GM21423 (cell line): ENCODE measurements around the gene AFMID.
"Not testable (repeated sequence)": the region's sequence is repeated elsewhere in the genome, so short reads cannot be mapped to it uniquely, and the experiment has no call there.

ENCODE experiments used
- ATAC-seq: cut with Tn5 transposase; IDR thresholded peaks from one replicate; pipeline ENCODE4 v1.9.1; 2021; ENCODE audit warnings: mild to moderate bottlenecking, moderate library complexity; ENCODE audit not compliant: unreplicated experiment

Gene AFMID

DNA sequence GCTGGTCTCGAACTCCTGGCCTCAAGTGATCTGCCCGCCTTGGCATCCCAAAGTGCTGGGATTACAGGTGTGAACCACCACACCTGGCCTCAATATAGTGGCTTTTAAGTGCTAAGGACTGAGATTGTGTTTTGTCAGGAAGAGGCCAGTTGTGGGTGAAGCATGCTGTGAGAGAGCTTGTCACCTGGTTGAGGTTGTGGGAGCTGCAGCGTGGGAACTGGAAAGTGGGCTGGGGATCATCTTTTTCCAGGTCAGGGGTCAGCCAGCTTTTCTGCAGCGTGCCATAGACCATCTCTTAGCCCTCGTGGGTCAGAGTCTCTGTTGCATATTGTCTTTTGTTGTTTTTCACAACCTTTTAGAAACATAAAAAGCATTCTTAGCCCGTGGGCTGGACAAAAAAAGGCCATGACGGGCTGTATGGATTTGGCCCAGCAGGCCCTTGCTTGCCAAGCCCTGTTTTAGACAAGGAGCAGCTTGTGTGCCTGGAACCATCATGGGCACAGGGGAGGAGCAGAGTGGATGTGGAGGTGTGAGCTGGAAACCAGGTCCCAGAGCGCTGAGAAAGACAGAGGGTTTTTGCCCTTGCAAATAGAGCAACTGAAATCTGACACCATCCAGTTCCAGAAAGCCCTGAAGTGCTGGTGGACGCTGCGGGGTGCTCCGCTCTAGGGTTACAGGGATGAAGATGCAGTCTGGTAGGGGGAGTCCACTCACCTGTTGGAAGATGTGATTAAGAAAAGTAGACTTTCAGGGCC lies 32.4 kb downstream of the AFMID start:
- no peak for ATAC-seq

GRCh38 chr17:78223061-78223460 lies 35.9 kb downstream of the AFMID start:
- no peak for ATAC-seq

DNA sequence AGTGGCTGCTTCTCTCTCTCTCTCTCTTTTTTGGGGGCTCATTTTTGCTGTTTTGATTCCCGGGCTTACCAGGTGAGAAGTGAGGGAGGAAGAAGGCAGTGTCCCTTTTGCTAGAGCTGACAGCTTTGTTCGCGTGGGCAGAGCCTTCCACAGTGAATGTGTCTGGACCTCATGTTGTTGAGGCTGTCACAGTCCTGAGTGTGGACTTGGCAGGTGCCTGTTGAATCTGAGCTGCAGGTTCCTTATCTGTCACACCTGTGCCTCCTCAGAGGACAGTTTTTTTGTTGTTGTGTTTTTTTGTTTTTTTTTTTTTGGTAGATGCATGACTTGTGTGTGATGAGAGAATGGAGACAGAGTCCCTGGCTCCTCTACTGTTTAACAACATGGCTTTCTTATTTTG lies 36.6 kb downstream of the AFMID start:
- ATAC-seq: no peak

GRCh38 chr17:78224231-78225087 lies 37.3 kb downstream of the AFMID start:
- no peak for ATAC-seq

DNA sequence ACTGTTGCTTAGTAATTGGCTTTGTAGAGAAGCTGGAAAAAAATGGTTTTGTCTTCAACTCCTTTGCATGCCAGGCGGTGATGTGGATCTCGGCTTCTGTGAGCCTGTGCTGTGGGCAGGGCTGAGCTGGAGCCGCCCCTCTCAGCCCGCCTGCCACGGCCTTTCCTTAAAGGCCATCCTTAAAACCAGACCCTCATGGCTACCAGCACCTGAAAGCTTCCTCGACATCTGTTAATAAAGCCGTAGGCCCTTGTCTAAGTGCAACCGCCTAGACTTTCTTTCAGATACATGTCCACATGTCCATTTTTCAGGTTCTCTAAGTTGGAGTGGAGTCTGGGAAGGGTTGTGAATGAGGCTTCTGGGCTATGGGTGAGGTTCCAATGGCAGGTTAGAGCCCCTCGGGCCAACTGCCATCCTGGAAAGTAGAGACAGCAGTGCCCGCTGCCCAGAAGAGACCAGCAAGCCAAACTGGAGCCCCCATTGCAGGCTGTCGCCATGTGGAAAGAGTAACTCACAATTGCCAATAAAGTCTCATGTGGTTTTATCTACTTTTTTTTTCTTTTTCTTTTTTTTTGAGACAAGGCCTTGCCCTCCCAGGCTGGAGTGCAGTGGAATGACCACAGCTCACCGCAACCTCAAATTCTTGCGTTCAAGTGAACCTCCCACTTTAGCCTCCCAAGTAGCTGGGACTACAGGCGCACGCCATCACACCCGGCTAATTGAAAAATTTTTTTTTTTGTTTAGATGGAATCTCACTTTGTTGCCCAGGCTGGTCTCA lies 38.1 kb downstream of the AFMID start:
- no peak for ATAC-seq

DNA sequence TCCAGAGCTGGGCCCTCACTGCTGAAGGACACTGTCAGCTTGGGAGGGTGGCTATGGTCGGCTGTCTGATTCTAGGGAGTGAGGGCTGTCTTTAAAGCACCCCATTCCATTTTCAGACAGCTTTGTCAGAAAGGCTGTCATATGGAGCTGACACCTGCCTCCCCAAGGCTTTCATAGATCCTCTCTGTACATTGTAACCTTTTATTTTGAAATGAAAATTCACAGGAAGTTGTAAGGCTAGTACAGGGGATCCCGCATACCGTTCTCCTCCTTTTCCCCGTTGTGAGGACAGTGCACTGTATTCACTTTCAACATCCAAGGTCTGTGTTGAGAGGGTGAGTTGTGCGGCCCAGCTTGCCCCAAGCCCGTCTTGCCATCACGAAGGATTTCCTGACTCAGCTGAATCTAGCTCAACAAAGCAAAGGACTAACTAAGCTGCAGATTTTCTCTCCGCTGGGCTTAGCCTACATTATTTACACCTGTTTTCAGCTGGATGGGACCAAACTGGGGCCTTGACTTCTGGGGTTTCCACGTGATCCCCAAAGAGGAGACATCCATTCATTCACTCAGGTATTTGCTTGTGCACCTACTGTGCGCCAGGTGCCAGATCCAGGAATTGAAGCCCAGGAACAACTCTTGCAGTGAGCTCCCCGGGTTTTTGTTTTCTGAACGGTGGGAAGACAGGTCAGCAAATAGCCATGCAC lies 39.0 kb downstream of the AFMID start:
- no peak for ATAC-seq

- no peak for ATAC-seq
Observed at GRCh38 chr17:78226759-78227454, 39.7 kb downstream of the AFMID start.

DNA sequence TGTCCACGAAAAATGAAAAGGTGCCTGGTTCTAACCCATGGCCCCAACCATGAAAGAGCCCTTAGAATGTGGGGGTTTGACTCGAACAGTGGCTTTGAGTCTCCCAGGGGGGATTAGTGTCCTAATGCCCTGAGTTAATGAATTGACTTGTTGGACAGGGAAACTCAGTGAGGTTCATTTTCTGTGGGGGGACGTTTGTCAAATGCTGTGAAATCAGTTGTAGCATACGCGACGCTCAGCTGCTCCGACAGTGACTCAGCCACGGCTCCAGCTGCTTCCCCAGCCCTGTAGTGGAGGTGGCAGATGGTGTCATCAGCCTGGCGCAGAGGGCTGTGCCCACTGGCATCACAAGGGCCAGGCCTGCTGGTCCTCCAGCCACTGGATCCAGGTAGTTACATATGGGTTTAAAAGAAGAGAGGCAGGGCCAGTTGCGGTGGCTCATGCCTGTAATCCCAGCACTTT lies 40.3 kb downstream of the AFMID start:
- ATAC-seq: no peak

GRCh38 chr17:78228176-78228575 lies 41.0 kb downstream of the AFMID start:
- ATAC-seq: no peak

- no peak for ATAC-seq
Observed at GRCh38 chr17:78230252-78230962, 43.2 kb downstream of the AFMID start.

DNA sequence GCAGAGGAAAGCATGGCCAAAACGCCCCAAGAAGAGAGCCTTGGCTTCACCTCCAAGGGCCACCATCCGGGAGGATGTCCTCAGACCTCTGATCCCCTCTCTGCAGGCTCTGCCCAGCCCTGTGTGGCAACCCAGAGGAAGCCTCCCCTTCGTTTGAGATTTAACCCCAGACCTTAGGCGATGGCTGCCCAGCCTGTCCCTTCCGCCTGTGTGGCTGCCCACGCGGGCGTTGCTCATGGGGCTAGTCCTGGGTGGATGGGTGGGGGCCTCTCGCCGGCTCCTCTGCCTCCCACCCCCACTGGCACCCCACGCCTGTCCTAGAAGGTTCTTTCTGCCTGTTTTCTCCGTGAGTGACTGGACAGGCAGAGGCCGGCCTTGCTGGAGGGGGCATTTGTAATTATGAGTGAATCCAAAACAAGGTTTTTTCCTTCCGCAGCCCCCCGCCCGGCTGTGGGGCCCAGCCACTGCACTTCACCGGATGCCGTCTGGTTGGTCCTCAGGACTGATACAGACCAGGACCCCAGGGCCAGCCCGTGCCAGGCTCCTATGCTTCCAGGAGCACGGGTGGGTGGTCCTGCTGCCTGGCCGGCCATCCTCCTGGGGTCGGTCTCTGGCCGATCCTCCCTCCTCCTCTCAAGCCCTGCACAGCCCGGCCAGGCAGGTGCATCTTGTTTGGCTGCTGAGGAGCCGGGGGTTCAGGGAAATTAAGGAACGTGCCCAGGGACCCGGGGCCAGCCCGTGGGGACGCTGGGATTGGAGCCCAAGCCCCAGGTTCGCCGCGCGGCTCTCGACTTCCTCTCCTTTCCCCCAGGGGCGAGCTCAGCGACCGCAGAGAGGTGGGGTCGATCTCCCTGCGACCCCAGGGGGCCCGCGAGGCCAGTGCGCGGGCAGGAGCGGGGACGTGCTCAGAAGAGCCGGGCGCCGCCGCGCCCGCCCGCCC lies 44.1 kb downstream of the AFMID start, which contains the start of gene TMEM235:
TMEM235 (plus strand) TSS at position 636 of the 940 bp plus-strand sequence. CDS start 393 bp downstream, outside the sequence.
- ATAC-seq: no peak

DNA sequence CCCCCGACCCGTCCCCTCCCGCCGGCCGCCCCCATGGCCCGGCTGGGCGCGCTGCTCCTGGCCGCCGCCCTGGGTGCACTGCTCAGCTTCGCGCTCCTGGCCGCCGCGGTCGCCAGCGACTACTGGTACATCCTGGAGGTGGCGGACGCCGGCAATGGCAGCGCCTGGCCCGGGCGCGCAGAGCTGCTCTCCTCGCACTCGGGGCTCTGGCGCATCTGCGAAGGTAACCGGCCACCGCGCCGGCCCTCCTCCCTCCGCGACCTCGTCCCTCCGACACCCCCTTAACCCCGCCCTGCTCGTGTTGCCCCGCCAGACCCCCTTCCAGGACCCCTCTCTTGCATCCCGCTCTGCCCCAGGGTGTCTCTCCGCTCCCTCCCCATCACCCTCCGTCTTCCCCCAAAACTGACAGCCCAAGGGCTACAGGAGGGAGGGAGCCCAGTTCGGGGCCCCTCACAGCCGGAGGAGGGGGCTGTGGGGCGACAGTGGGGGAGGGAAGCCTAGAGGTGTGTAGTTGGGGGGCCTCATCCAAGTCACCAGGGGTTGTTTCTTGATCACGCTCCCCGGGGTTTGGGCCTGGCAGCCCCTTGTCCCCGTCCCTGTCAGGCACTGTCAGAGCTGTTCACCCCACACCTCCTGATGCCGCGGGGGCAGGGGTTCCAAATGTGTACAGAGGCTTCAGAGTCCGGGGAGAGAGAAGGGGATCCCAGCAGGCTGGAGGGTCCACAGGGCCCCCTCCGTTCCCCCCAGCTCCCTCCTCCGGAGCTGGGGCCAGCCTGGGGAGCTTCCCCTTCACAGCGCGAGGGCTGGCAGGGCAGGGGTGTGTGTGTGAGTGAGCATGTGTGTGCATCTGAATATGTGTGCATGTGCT lies 45.1 kb downstream of the AFMID start:
- ATAC-seq: no peak

DNA sequence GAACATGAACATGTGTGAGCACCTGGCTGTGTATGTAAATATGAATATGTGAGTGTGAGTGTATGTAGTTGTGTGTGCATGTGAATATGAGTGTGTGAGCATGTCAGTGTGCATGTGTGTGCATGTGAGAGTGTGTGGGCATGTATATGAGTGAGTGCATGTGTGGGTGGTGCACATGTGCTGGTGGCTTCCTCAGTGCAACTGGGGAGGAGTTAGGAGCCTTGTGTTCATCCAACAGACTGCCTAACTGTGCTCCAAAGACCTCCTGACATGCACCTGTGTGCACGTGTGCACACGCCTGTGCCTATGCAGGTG lies 45.7 kb downstream of the AFMID start:
- no peak for ATAC-seq

DNA sequence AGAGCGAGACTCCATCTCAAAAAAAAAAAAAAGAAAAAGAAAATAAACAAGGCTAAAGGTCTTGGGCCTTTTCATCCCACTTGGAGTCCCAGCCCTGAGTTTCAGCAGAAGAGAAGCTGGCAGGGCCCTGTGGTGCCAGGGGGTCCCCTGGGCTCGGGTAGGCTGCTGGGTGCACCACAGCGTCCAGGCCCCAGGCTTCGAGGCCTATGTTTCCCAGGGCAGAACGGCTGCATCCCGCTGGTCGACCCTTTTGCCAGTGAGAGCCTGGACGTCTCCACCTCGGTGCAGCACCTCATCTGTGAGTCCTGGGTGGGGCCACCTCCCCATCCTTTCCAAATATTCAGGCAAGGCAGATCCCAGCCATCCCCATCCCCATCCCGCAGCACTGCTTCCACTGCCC lies 46.5 kb downstream of the AFMID start:
- no peak for ATAC-seq

- ATAC-seq: no peak
Observed at GRCh38 chr17:78234261-78234865, 47.2 kb downstream of the AFMID start.

DNA sequence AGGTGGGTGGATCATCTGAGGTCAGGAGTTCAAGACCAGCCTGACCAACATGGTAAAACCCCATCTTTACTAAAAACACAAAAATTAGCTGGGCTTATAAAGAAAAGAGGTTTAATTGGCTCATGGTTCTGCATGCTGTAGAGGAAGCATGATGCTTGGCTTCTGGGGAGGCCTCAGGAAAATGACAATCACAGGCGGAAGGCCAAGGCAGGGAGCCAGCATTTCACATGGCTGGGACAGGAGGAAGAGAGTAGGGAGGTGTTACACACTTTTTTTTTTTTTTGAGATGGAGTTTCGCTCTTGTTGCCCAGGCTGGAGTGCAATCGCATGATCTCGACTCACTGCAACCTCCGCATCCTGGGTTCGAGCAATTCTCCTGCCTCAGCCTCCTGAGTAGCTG lies 47.9 kb downstream of the AFMID start:
- ATAC-seq: not testable (repeated sequence)

GRCh38 chr17:78235885-78236284 lies 48.7 kb downstream of the AFMID start:
- ATAC-seq: no peak
